Mucosa of rectum (tissue), 2 donors: ENCODE measurements around the gene RHEB.
"Not testable (repeated sequence)": the region's sequence is repeated elsewhere in the genome, so short reads cannot be mapped to it uniquely, and the experiment has no call there.

Experiments
- H3K27ac ChIP-seq, 2 donors: one replicate each; pipeline ENCODE4 v1.7.0; 2013; ENCODE audit warnings: inconsistent platforms in 2 of 2, low read depth in 2 of 2, low read length in 2 of 2
- H3K27me3 ChIP-seq, 2 donors: one replicate each; pipeline ENCODE4 v1.7.0; 2013; ENCODE audit warnings: low read length in 2 of 2; ENCODE audit not compliant: control insufficient read depth in 2 of 2, insufficient read depth in 2 of 2
- H3K36me3 ChIP-seq, 2 donors: one replicate each; pipeline ENCODE4 v1.7.0; 2013; ENCODE audit warnings: low read length in 2 of 2; ENCODE audit not compliant: control insufficient read depth in 2 of 2, insufficient read depth in 2 of 2
- H3K4me1 ChIP-seq, 2 donors: one replicate each; pipeline ENCODE4 v1.7.0; 2013; ENCODE audit warnings: low read length in 2 of 2, mild to moderate bottlenecking in 1 of 2; ENCODE audit not compliant: control insufficient read depth in 2 of 2, insufficient read depth in 2 of 2
- H3K4me3 ChIP-seq, 2 donors: one replicate each; pipeline ENCODE4 v1.7.0; 2013; ENCODE audit warnings: low read length in 2 of 2
- H3K9ac ChIP-seq, 2 donors: one replicate each; pipeline ENCODE4 v1.7.0; 2013; ENCODE audit warnings: low read length in 2 of 2, low read depth in 1 of 2, mild to moderate bottlenecking in 1 of 2
- H3K9me3 ChIP-seq, 2 donors: one replicate each; pipeline ENCODE4 v1.7.0; 2013; ENCODE audit warnings: low read length in 2 of 2; ENCODE audit not compliant: control insufficient read depth in 2 of 2
- donor health status: healthy.
- donor health status: Normal muscosa, but diverticular disease.

The RHEB gene

GRCh38 chr7:151529842-151530241 is 10.1 kb upstream of the RHEB start:
- Histone ChIP-seq H3K4me3 (no peak overlapping the region), H3K9me3 (no peaks in the 10 kb centered on the region), H3K27me3 (no peaks in the 10 kb centered on the region), H3K4me1 (no peaks in the 10 kb centered on the region), H3K36me3 (no peaks in the 10 kb centered on the region), H3K27ac (no peak overlapping the region), H3K9ac (no peak overlapping the region)

DNA sequence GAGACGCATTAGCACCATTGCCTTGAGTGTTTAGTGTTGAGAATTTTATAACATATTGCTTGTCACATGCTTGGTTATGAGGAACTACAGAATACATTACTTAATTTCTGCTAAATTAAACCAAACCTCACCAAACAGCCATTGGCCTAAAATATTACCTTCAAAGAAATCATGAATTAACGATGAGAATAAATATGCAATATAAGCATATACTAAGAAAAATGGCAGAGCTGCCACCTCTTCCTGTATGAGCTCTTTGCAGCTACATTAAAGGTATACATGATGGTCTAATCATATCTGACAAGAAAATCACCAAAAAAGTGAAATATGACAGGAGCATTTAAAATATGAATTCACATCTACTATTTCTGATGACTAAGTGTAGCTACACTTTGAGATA is 5.2 kb upstream of the RHEB start:
- H3K27ac ChIP-seq = no peak overlapping the region
- peaks cover 3 to 8% of the 10 kb centered on the region in 2 donors for H3K4me1 ChIP-seq
- H3K36me3 ChIP-seq = no peaks in the 10 kb centered on the region
- no peaks in the 10 kb centered on the region for H3K27me3 ChIP-seq
- no peak overlapping the region for H3K4me3 ChIP-seq
- H3K9ac ChIP-seq = no peak overlapping the region
- no peaks in the 10 kb centered on the region for H3K9me3 ChIP-seq

DNA sequence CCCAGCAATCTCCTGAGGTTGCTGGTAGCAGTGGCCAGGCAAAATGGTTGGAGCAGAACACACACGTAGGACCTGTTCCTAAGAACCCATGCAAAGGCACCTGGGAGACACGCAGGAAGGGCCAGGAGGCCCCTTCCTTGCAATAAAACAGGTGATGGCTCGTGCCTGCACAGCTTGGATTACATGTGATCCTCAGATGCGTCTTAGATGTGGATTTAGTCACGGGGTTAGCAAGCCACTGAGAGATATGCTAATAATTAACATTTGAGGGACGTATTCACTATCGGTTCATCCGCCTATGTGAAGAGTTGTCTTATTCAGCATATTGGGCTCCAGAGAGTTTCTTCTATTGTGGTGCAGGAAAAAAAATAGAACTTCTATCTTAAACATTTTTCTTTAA is 4.6 kb upstream of the RHEB start:
- no peaks in the 10 kb centered on the region for H3K9me3 ChIP-seq
- no peak overlapping the region for H3K4me3 ChIP-seq
- no peak overlapping the region for H3K27ac ChIP-seq
- peaks cover 3 to 8% of the 10 kb centered on the region in 2 donors for H3K4me1 ChIP-seq
- H3K9ac ChIP-seq = no peak overlapping the region
- no peaks in the 10 kb centered on the region for H3K27me3 ChIP-seq
- no peaks in the 10 kb centered on the region for H3K36me3 ChIP-seq

DNA sequence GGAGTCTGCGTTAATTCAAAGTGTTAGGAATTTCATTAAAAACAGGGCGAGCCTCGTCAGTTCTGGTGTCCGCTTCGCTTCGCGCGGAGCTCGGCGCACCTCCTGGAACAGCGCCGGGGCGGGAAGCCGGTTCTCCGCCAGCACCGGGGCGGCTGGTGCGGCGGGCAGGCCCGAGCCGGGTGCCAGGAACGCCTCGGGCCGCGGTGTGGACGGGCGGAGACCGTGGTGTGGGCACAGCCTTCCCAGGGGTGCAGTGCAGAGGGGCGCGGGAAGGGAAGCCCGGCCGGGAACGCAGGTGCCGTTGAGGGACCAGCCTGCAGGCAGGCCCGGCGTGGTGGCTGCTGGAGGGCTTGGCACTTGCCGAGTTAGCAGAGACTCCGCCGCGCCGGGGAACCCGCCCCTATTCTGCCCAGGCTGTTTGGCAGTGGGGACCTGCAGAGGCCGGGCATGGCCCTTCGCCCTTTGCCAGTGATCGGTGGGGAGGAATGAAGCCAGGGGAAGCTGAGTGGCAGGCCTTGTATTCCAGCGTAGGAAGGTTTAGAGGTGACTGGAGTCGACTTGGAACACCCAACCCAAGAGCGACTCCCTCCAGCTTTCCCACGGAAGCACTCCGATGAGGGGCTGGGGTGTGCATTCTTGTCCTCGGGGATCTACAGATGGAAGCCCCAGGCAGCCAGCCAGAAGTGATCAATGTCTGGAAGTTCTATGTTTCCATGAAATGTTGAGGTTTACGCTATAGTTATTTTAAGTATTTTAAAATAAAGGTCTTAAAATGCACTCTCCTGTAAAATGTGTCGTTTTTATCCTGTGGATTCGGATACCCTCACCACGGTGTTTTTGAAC is 945 bp upstream of the RHEB start:
- Histone ChIP-seq H3K4me3 (peak overlapping the region; percentile 75 to 82), H3K27me3 (no peaks in the 10 kb centered on the region), H3K9ac (peak overlapping the region; percentile 72 to 77), H3K9me3 (no peaks in the 10 kb centered on the region), H3K4me1 (peaks cover 12 to 19% of the 10 kb centered on the region in 2 donors), H3K27ac (peak overlapping the region; percentile 96 to 98), H3K36me3 (no peaks in the 10 kb centered on the region)

GRCh38 chr7:151518947-151519764 is 539 bp downstream of the RHEB start:
- not testable (repeated sequence) for H3K36me3 ChIP-seq, H3K27me3 ChIP-seq, H3K9me3 ChIP-seq
- H3K9ac ChIP-seq = peak overlapping the region; percentile 86 to 97
- peak overlapping the region; percentile 96 to 98 for H3K27ac ChIP-seq
- H3K4me1 ChIP-seq = peaks cover 12 to 19% of the 10 kb centered on the region in 2 donors
- H3K4me3 ChIP-seq = peak overlapping the region; percentile 75 to 89

GRCh38 chr7:151518105-151518946 is 1.4 kb downstream of the RHEB start:
- H3K9ac ChIP-seq = peak overlapping the region; percentile 86 to 97
- H3K9me3 ChIP-seq = no peaks in the 10 kb centered on the region
- no peaks in the 10 kb centered on the region for H3K36me3 ChIP-seq
- H3K27ac ChIP-seq = peak overlapping the region; percentile 96 to 98
- peaks cover 12 to 19% of the 10 kb centered on the region in 2 donors for H3K4me1 ChIP-seq
- H3K4me3 ChIP-seq = peak overlapping the region; percentile 75 to 89
- H3K27me3 ChIP-seq = no peaks in the 10 kb centered on the region

- Histone ChIP-seq H3K4me3 (peak overlapping the region; percentile 75 to 89), H3K27ac (peak overlapping the region; percentile 96 to 98), H3K9ac (peak overlapping the region; percentile 86 to 97), H3K9me3 (no peaks in the 10 kb centered on the region), H3K4me1 (peaks cover 12 to 19% of the 10 kb centered on the region in 2 donors), H3K27me3 (no peaks in the 10 kb centered on the region), H3K36me3 (no peaks in the 10 kb centered on the region)
These were observed 2.0 kb downstream of the RHEB start for GRCh38 chr7:151517601-151518104.

- H3K4me1 ChIP-seq = peaks cover 10 to 13% of the 10 kb centered on the region in 2 donors
- no peaks in the 10 kb centered on the region for H3K36me3 ChIP-seq
- H3K9ac ChIP-seq = no peak overlapping the region
- no peak overlapping the region for H3K4me3 ChIP-seq
- no peaks in the 10 kb centered on the region for H3K9me3 ChIP-seq
- no peak overlapping the region for H3K27ac ChIP-seq
- no peaks in the 10 kb centered on the region for H3K27me3 ChIP-seq
These were observed 4.5 kb downstream of the RHEB start for GRCh38 chr7:151515276-151515565.

DNA sequence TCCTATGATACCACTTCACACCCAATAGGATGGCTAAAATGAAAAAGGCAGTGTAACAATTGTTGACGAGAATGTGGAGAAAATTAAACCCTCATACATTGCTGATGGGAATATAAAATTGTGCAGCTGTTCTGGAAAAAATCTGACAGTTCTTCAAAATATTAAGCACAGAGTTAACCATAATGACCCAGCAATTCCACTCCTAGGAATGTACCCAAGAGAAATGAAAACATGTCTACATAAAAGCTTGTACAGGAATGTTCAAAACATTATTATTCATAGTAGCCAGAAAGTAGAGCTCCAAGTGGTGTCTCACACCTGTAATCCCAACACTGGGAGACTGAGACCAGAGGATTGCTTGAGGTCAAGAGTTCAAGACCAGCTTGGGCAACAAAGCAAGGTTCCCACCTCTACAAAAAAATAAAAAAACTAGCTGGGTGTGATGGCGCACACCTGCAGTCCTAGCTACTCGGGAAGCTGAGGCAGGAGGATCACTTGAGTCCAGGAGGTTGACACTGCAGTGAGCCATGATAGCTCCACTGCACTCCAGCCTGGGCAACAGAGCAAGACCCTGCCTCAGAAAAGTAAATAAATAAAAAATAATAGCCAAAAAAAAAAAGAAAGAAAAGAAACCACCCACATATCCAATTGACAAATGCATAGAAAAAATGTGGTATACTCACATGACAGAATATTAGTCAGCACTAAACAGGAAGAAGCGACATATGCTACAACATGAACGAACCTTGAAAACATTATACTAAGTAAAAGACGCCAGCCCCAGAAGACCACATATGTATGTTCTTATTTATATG is 5.0 kb downstream of the RHEB start:
- peaks cover 11 to 14% of the 10 kb centered on the region in 2 donors for H3K4me1 ChIP-seq
- no peaks in the 10 kb centered on the region for H3K27me3 ChIP-seq
- no peak overlapping the region for H3K4me3 ChIP-seq
- no peak overlapping the region for H3K9ac ChIP-seq
- H3K36me3 ChIP-seq = no peaks in the 10 kb centered on the region
- no peak overlapping the region for H3K27ac ChIP-seq
- no peaks in the 10 kb centered on the region for H3K9me3 ChIP-seq
